HG03469 (cell line): ENCODE data around the gene ANKRD6.
A peak's percentile ranks its signal among the peaks of the same experiment; 100 is the strongest.

ENCODE experiments used
- ATAC-seq: cut with Tn5 transposase; IDR thresholded peaks from one replicate; pipeline ENCODE4 v1.9.1; 2021; ENCODE audit warnings: mild to moderate bottlenecking, moderate library complexity, moderate number of reproducible peaks; ENCODE audit not compliant: unreplicated experiment

ANKRD6 gene

DNA sequence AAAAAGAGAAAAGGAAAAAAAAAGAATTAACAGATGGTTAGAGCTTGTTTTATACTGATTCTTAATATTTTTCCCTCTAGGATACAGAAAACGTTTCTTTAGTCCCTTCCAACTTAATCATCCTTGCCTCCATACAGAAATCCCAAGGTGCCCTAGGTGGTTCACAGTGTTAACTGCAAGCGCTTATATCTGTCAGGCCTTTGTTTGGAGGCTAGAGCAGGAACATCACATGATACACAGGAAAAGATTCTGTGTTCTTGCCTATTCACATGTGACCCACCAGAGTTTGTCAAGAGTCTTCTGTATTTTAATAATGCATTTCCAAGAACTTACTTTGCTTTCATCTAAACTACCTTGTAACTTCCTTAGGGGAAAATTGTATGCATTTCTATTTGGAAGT lies 31.3 kb downstream of the ANKRD6 start:
- ATAC-seq = no peak

DNA sequence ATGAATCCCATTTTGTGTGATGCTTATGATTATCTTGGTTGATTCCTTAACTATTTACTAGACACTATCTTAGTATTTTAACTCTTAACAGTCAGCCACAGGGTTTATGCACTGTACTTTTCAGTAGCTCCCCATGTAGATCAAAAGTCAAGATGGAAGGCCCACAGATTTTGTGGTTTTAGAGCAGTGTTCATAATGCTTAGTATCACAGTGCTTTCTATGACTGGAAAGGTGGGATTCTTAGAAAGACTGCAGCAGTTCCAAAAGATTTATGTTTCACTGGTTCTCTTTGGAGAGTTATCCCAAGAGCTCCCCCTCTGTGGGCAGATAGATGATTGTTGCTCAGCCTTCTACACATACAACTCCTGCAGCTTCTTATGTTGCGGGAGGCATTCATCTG lies 34.5 kb downstream of the ANKRD6 start:
- ATAC-seq = no peak

DNA sequence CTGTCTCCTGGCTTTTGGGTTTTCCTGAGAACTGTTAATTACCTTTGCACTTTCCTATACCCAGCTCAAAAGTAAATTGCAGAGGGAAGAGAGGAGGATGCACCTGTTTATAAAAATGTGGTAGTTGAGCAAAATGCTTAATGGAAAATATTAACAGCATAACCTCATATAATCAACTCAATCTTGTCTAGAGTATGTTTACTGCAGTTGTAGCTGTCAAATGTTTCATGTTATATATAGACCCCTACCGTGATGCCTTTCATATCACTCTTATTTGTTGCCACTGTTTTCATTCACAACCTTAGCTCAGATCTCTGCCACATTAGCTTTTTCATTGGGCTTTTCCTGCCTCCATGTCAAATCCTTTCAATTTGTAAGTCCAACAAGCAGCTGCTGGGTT lies 36.0 kb downstream of the ANKRD6 start:
- ATAC-seq = no peak

DNA sequence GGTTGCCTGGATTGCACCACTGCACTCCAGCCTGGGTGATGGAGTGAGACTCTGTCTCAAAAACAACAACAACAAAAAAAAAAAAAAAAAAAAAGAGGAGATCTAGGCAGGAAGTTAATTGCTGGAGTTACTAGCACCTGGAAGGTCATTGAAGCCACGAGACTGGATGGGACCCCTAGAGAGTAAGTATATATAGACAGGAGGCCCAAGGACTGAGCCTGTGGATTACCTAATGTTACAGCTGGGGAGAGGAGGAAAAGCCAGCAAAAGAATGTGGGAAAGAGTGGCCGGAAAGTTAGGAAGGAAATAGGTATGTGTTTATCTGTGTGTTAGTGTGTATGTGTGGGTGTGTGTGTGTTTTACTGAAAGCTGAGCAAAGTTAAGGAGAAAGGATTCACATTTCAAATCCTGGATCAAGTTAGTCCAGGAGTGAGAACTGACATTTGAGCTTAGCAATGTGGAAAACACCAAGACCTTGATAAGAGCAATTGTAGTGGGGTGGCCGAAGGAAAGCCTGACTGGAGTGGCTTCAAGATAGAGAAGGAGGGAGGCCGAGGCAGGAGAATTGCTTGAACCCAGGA lies 38.4 kb downstream of the ANKRD6 start:
- ATAC-seq = no peak

DNA sequence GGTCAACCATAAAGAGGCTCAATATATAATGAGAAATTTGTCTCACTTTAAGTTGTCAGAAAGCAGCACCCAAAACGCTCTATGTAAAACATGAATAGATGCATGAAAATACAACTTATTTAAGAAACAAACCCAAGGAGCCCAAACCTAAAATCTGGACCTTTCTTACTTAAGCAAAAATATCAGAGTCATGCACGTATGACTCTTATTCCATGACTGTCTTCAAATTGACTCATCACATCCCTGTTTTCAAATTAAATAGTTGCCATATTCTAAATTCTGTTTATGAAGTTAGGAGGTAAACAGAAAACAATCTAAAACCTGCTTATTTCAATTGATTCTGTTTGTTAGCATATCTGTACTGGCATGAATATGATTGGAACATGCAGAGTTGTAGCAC lies 42.1 kb downstream of the ANKRD6 start:
- no peak for ATAC-seq

DNA sequence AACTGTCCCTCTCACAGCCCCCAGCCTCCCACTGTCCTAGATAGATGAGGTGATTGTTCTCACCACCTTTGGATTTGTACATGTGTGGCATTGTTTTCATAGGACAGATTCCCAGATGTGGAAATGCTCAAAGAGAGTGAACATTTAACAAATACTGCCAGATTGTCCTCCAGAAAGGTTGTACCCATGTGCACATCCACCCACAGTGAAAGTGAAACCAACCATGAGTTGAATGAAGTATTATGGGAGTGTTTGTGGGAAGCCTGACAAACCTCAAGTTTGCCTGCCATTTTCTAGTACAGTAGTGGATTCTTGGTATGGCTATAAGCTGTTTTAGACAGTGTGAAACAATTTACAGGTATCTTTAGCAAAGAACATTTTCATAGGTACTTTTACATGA lies 42.7 kb downstream of the ANKRD6 start:
- peak; percentile 65 for ATAC-seq

DNA sequence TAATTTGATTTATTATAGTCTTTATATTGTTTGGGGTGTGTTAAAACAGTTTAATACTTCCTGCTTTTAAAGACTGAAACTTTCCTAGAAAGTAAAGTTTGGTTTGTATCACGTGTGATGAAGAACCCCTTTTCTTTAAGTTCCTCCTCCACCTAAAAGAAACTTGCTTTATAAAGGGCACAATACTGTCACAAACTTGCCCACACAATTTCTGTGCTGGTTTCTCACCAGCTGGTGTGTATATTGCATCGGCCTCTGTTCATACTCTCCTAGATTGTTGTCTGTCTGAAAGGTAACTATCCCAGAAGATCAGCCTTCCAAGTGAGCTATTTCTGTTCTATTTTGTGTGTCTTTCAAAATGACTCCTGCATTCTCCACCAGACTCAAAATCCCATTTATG lies 46.9 kb downstream of the ANKRD6 start:
- no peak for ATAC-seq

DNA sequence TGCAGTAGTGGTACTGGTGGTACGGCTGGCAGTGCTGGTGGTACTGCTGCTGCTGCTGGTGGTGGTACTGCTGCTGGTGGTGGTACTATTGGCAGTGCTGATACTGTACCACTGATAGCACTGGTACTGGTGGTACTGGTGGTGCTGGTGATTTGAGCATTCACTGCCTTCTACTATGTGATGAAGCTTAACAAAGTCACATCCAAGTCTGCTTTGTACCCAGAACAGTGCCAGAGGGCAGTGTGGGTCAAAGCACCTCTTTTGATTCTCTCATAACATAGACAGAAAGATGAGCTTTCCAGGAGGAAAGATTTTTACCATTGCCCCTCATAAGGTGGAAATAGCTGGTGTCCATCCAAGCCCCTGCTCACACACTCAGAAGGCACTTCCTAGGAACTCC lies 48.7 kb downstream of the ANKRD6 start:
- ATAC-seq = no peak

DNA sequence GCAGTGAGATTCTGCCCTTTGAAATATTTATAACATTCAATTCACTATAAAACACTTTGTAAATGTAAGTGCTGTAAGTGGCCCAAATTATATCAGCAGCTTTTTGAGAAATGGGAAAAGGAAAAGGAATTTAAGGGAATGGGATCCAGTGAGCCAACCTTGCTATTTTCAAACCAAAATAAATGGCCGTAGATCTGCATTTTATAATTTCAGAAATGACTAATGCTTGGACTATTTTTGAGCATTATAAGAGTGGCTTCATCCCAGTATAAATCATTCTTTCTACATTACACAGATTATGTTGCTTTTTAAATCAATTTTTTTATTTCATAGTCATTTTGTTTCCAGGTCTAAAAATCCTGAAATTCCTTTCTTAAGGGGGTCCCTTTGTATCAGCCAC lies 49.2 kb downstream of the ANKRD6 start:
- ATAC-seq = no peak

DNA sequence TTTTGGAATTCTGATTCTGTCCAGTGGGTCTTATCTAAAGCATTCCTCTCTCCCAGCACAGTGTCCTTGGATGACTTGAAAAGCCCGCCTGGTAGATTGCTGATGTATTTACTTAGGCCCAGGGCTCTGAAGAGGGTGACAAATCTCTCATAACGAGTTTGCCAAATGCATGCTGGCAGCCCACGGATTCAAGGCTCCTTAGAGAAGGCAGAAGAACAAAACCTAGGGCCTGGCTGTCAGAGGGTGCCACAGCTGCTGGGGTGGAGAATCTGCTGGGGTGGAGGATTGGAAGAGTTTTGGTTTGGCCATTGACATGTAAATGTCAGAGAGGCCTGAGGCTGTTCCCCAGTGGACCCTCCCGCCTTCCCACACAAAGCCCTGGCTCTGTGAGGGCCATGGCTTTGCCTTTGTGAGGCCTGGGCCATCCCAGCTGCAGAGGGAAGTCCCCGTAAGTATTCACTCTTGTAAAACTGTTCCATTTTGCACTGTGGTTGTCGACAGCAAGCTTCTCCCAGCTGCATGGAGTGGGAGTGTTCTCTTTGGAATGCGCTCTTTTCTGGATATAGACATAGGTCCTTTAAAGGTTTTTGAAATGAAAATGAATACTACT lies 50.3 kb downstream of the ANKRD6 start:
- ATAC-seq = no peak

DNA sequence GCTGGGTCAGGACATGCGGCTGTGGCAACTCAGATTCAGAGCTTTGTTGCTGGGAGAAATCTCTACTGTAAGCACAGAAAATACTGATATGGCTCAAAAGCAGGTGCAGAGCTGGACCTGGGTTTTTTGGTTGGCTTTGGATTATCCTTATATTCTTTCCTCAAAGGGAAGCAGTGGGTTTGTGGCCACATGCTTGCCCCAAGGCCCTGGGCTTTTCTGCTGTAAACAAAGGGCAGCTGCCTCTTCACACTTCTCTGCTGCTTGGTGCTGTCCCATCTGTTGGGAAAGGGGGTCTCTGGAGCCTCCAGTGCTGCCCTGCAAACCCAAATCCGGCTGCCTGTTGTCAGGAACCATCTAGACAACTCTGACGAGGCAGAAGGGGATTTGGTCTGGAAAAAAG lies 52.4 kb downstream of the ANKRD6 start:
- ATAC-seq = no peak

DNA sequence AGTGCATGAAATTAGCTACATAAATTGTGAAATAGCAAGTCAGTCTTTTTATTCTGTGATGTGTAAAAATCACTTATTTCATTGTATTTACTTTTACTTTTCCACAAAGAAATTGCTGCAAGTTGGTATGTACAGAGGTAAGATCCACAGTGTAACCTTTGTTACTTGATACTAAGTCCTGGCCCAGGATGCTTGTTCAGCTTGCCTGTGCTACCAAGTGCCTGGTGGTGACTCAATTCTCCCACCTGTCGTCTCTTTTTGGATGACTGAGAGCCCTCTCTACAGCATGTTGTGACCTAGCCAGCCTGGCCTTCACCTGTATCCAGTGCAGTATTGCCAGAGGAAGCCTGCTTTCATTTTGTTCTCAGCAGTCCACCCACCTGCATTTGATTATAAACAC lies 54.9 kb downstream of the ANKRD6 start:
- ATAC-seq = no peak

DNA sequence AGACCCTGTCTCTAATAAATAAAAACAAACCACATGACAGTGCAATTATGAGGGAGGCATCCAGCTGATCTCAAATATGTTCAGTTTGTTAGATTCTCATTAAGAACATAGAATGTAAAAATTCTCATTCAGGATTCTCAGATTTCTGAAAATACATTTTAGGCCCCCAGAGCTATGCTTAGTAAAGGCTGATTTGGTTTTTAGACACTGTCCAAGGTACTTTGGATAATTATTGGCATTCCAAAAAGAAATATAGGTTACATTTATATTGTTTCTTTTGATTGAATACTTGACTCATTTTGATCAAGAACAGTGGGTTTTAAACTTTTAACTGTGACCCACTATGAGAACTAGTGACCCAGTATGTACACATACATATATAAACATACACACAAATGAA lies 55.5 kb downstream of the ANKRD6 start:
- no peak for ATAC-seq

DNA sequence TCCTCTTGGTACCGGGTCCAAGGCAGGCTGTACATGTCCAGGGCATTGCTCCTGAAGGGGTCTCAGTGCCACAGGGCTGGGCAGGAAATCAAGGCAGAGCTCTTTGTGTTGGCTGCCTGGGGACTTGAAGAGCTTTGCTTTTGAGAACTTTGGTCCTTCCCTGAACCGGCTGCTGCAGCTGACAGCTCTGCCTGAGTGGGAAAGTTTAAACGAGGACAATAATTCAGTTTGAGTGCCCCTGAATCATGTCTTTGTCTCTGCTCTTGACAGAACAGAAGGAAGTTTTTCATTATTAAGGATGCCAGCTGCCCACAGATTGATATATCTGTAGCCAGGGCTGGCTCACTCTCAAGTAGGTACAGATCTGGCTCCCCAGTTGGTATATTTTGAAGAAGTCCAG lies 56.1 kb downstream of the ANKRD6 start:
- ATAC-seq = no peak

DNA sequence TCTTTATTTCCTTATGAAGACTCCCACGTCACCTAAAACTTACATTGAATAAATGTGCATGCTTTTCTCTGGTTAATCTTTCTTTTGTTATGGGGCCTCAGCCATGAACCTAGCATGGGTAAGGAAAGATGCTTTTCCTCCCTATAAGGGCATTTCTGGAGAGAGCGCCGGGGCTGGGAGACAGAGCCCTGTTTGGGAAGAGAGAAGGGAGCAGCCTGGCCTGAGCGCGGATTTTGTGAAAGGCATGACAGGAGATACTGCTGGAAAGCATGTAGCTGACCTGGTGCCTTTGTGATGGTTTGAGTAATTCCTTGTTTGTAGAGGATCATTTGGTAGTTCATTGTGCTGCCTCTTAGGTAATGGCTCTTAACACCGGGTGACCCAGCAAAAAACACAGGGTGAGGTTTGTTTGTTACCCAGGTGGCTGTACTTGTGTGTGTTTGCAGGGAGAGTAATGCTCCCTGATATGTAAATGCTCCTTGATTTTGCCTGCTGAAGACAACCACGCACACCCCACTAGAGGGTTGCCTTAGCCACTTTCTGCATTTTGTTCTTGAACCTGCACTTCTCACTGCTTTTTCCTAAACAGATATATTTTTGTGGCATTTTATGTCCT lies 59.2 kb downstream of the ANKRD6 start:
- no peak for ATAC-seq

DNA sequence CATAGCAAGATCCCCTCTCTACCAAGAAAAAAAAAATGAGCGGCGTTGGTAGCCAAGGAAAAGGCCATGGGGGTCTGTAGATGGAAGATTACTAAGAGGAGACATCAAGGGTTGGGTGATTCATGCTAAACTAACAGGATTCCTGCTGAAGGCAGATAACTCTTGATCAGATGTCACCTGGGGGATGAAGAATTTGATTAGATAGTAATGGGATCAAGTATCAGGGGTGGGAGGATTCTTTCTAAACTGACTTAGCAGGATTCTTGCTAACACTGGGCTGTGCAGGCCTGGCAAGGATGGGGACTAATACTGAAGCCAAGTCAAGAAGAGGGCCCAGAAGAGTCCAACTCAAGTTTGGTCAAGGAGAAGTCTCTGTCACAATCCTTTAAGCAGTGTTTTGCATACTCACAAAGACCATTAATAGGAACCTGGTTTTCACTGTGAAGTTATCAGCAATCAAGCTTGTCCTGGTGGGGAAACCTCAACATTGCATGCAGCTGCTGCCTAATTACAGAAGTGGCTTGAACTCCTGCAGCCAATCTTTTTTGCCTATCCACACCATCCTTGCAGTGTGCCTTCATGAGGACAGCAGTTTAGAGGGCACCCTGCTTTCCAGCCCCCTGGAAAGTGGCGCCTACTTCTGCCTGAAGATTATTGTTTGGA lies 61.3 kb downstream of the ANKRD6 start:
- no peak for ATAC-seq

DNA sequence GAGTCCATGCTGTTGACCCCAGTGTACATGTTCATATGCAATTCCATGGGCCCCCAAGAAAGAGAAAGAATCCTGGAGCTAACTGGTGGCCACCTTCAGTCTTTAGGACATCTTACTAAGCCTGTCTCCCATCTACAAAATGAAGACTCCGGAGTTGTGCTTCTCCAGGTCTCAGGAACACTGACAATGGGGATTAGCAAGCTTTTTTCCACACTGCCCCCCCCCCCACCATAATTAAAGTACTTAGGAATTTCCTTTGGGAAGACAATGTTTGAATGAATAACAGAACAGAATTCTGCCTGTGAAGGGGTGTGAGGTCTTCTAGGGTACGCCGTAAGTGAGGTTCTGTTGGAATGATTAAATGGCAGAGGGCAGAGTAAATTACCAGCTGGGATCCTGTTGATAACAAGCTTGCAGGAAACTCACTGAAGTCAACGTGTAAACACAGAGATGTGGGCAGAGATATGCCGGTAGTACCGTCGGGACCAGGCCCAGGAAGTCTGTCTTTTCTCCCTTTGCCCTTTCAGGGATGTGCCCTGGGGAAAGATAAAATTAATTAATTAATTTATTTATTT lies 63.1 kb downstream of the ANKRD6 start:
- no peak for ATAC-seq

DNA sequence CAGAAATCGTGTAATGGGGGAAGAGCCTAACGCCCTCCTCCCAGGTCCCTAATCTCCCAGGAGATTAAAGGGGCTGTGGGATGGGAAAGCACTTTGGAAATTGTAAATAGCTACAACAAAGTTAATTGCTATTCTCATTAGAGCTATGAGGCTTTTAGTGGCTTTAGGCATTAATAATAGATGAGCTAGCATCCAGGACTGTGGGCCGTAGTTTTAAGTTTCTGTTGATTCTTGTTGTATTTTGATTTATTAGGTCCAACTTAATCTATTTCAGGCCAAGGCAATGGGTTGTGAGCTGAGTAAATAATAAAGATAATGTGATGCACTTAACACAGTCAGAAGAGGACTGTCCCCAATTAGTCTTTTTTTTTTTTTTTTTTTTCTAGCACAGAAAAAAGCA lies 67.7 kb downstream of the ANKRD6 start:
- no peak for ATAC-seq

DNA sequence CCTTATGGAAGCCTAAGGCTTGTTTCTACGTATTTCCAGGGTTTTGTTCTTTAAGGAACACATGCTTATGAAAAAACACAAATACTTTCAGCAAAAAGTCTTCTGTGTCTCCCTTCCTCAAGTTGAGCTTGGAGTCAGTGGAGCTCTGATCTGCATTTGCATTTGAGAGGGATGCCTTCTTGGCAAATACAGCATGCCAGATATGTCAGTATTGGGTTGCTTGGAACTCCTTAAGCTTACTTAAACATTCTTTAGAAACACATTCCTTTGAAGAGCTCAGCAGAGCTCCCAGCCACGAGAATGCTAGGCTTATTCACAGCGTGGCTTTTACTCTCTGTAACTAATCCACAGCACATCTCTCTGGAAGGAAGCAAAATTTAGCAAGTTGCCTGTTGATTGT lies 68.3 kb downstream of the ANKRD6 start:
- ATAC-seq = no peak

DNA sequence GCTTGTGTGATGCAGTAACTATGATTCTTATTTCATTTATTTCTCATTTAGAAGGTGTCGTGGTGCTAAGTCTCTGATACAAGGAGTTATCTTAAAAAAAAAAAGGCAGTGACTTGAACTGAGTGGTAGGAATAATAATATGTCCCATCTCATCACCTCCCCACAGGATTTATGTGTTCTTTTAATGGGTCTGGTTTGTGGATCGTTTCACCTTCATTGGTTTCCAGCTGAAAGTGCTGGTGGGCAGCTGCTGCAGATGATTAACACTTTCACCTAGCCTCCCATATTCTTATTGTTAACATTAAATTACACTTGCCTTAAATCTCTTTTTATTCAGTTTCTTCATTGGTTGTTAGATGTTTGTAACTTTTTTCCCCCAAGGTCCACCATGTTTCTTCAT lies 68.8 kb downstream of the ANKRD6 start:
- no peak for ATAC-seq

DNA sequence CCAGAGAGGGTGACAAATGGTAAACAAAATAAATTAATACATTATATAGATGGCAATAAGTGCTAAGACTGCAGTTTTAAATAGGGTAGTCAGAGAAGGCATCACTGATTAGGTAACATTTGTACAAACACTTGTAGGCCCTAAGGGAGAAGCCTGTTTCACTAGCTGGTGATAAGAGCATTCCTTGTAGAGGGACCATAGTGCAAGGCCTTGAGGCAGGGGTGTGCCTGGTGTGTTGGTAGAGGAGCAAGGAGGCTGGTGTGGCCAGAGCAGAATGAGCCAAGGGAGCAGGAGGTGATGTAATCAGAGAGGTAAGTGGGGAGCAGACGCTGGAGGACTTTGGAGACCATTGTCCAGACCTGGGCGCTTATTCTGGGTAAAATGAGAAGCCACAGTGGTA lies 70.7 kb downstream of the ANKRD6 start:
- ATAC-seq = no peak

DNA sequence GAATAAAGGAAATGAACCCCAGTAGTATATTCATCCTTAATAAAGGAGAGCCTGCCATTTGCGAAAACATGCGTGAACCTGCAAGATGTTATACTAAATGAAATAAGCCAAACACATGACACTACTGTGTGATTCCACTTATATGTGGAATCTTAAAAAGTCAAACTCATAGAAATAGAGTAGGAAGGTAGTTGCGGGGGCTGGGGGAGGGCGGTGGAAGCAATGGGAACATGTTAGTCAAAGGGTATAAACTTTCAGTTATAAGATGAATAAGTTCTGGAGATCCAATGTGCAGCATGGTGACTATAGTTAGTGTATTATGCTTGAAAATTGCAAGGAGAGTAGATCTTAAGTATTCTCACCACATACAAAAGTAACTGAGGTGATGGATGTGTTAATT lies 72.9 kb downstream of the ANKRD6 start:
- no peak for ATAC-seq
